Smooth muscle cell of the brain vasculature (primary cell): Measurements from ENCODE around the gene STAC2.

Experiments
- DNase-seq: peaks from one replicate; pipeline ENCODE4 v3.0.0-alpha.2; 2012; ENCODE audit warnings: low read depth, low spot score

The STAC2 gene

GRCh38 chr17:39165178-39165840, 60.4 kb downstream of the STAC2 start:
- DNase-seq, result no peak

- peak; percentile 69 for DNase-seq
These were observed 61.0 kb downstream of the STAC2 start for GRCh38 chr17:39164675-39165143.

GRCh38 chr17:39161962-39162361, 63.8 kb downstream of the STAC2 start:
- DNase-seq, result no peak
